LoVo (cell line): ENCODE measurements around the gene CRYBG3.

Experiments
- DNase-seq: peaks from one replicate; pipeline ENCODE4 v3.0.0-alpha.2; 2016; ENCODE audit warnings: low spot score

CRYBG3 gene

DNA sequence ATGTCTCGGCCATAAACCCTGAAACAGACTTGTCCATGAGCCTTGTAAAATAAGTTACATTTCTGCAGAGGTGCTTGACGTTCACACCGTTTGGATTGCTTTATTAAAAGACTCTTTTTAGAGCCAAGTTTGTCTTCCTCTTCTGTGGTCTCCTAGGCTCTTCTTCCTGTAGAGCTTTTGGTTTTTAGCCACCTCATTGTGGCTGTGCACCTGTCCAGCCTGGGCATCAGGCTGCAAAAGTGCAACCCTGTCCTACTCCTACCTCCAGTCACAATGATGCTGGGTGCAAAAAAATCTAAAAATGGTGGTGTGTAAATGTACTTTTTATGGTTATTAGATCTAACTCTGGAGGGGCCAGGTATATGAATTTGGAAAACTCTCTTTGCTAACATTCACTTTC is 153.2 kb downstream of the CRYBG3 start:
- DNase-seq = no peak

DNA sequence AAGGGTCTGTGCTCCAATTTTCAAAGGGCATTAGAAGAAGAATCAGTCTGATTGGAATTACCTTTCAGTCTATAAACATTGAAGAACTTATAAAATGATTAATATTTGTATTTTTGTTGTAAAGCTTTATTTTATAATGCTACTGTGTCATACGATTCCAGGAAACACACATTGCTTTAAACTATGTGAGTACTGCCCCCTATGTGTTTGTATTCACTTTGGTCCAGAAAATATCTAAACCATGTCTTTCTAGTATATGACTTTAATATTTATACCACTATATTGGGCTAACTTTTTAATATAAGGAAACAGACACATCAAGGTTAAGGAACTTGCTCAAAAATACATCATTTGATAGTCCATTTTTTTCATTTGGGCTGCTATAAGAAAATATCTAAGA is 153.7 kb downstream of the CRYBG3 start:
- no peak for DNase-seq

DNA sequence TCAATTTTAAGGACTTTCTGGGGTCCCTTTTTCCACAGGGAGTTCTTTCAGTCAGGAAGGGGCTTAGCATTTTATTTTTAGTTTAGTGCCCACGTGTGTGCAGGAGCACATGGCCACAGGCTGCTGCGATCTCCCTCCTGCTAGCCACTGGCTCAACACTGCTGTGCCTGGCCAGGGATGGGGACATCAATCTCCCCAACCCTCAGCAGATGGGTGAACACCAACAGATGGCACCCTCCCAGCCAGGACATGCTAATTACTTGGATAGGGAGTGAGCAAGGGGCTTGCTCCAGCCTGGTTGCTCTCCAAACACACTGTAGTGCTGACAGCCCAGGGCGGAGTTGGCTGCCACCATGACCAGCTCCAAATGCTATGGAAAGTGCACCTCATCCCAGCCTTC is 157.8 kb downstream of the CRYBG3 start:
- no peak for DNase-seq

DNA sequence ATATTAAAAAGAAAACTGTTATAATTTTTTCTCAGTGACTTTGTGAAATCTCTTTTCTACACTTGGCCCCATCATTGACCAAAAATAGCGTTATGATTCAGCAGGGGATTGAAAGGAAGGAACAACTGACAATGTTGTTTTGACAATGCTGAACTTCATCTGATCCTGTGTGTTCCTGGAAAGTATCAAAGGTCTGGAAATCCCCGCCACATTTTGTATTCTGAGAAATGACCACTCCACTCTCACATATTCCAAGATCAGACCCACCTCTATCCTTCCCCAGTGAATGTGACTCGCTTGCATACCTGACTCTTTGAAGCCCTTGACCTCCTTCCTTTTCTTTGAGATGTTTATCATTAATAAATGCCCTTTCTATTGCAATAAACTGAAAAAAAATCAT is 160.1 kb downstream of the CRYBG3 start:
- DNase-seq = no peak

DNA sequence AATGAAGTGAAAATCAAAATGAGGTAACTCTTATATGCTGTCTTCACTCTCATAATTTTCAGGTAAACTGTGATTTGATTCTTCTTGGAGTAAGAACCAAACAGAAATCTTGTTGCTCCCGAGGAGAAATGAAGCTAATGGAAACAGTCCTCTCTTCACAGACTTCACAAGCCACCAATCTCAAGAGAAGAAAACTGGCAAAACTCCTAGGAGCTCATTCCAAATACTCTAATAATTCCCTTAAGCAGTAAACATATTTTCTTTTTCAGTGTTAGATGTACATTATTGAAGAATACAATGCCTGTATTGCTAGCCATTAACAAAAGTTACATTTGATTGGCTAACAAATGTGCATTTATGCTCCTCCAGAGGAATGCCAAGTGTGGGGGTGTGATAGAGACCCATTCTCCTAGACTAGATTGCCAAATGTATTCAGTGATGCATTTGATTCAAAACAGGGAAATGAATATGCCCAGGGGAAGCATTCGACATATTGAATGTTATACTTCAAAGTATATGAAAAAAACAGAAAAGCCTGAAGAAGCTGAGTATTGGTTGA is 162.2 kb downstream of the CRYBG3 start:
- no peak for DNase-seq

DNA sequence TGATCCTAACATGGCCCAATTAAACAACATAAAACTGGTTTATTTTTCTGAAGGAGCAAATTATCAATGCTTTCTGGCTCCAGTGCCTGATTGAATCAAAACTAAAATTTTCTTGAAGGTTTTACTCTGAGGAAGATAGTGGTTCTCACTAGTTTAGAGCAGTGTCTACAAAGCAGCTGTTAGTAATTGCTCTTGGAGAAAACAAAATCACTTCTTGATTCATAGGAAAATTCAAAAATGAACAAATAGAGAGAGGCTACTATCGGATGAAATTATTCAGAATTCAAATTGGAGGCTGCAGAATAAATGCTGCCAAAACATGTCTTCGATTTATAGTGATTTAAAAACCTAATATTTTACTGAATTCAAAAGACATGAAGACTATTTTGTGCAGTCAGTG is 165.5 kb downstream of the CRYBG3 start:
- DNase-seq = no peak

DNA sequence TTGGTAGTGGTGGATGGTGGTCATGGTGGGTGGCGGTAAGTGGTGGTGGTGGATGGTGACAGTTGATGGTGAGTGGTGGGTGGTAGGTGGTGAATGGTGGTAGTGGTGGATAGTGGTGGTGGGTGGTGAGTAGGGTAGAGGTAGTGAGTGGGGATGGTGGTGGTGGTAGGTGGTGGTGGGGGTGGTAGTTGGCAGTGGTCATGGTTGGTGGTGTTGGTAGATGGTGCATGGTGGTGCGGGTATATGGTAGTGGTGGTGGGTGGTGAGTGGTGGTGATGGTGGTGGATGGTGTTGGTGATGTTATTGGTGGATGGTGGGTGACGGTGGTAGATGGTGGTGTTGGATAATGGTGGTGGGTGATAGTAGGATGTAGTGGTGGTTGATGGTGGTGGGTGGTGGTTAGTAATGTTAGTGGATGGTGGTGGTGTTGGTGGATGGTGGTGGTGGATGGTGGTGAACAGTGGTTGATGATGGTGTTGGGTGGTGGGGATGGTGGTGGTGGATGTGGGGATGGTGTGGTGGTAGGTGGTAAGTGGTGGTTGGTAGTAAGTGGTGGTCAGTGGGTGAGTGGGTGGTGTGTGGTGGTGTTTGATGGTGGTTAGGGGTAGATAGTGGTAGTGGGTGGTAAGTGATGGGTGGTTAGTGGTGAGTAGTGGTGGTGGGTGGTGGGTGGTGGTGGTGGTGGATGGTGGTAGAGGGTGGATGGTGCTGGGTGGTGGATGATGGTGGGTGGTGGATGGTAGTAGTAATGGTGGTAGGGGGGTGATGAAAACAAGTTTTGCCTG is 167.2 kb downstream of the CRYBG3 start:
- DNase-seq = no peak

DNA sequence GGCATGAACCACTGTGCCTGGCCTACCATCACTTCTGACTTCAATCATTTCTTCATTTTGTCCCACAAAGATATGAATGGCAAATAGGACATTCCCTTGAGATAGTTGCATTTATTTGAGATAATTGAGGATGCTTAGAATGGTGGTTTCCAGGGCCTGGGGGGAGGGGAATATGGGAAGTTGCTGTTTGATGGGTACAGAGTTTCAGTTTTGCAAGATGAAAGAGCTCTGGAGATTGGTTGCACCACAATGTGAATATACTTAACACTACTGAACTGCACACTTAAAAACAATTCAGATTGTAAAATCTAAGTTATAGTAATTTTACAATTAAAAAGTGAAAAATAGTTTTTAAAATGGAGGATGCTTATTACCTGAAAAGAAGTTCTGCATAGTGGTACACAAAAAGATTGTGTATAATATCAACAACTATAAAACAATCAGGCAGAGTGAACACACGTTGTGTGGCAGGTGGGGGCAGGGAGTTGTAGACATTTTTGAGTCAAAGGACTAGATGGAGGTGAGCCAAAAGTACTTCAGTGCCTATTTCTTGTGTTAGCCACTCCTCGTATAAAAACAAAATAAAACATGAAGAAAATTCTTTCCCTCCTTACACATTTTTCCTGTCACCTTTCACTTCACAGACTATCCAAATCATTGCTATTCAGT is 168.9 kb downstream of the CRYBG3 start:
- no peak for DNase-seq

DNA sequence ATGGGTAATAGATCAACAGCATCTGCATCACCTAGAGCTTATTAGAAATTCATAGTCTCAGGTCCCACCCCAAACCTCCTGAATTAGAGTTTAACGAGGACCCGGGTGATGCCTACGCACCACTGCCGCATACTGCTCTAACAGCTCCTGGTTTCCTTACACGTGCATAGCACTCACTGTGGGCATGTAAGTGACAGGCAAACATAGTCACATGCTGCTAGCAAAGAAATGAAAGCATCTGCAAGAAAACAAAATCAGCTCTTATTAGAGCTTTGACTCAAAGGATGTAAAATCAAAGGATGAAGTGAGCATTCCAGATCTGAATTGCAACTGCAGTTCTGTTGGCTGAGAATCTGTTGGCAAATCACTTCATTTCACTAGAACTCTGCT is 169.5 kb downstream of the CRYBG3 start:
- DNase-seq = no peak

DNA sequence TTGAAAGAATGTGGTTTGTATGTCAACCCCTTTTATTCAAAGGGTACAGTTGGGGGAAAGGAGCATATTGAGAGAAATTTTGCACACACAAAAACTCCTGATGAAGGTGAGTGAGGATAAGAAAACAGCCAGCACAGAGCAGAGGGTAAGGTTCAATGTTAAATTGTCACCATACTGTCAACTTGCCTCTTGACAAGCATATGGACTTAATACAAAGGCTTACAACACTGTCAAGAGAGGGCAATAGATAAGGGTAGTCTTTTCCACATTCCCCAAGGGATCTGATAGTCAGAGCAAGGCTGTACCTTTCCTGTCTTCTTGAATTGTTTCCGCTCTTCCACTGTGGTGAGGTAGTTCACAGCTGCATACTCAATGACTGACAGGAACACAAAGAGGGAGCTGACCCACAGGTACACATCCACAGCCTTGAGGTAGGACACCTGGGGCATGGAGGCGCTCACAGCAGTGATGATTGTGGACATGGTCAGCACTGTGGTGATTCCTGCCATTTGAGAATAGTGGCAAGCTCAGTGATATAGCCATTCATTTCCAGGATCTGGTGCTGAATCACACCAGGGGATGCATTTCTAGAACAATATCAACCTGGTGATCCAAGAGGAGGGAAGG is 170.8 kb downstream of the CRYBG3 start:
- DNase-seq = no peak

DNA sequence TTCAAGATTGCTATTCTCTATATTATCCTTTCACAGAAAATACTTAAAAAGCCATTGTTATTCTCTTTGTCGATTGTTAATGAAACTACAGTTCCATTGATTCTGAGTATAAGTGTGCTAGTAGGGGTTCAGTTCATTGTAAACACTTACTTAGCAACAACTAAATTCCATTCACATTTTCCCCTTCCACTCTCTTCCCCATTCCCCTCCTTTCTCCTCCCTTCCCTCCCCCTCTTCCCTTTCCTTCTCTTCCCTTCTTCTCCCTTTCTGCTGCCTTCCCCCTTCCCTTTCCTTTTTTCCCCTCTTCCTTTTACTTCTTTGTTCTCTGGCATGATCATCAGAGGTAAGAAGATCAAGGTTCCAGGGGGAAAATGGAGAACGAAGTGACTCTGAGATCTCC is 171.7 kb downstream of the CRYBG3 start:
- no peak for DNase-seq

DNA sequence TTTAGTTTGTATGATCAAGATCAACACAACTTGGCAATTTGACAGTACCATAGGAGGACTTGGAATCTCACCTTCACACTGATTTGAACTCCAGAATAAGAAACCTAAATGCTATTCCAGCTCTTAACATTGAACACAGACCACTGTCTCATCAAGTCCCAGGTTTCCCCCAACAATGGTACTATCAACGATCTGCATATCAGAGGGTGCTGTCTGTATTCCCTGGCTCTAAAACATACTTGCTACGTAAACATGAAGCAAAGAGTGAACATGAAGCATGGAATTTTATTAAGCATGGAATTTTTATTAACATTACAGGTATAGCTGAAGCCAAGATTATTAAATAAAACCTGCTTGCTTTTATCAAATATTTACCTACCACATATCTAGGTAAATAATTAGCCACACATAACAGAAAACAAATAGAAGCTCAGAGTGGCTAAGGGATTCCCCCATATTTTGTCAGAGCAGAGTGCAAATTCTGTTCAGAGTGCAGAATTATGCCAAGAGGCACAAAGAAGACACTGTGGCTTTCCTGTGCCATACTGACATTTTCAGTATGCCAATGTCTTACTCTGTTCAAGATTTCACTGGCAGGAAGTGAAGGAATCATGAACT is 172.6 kb downstream of the CRYBG3 start:
- DNase-seq = no peak
